GM19468 (cell line): ENCODE measurements around the gene EXOC6.

Experiments used
- ATAC-seq: cut with Tn5 transposase; IDR thresholded peaks from one replicate; pipeline ENCODE4 v1.9.1; 2021; ENCODE audit warnings: mild to moderate bottlenecking, moderate library complexity, moderate number of reproducible peaks; ENCODE audit not compliant: unreplicated experiment; ENCODE audit errors: extremely low read depth

Gene EXOC6

GRCh38 chr10:92832998-92833650 is 15.2 kb upstream of the EXOC6 start:
- no peak for ATAC-seq

- ATAC-seq, result no peak
Observed at GRCh38 chr10:92834331-92834730, 14.0 kb upstream of the EXOC6 start.

GRCh38 chr10:92834986-92835385 is 13.3 kb upstream of the EXOC6 start:
- ATAC-seq, result no peak

- no peak for ATAC-seq
Observed at GRCh38 chr10:92837456-92837855, 10.9 kb upstream of the EXOC6 start.

- ATAC-seq, result no peak
Observed at GRCh38 chr10:92839191-92840085, 8.9 kb upstream of the EXOC6 start.

GRCh38 chr10:92844746-92845145 is 3.6 kb upstream of the EXOC6 start:
- ATAC-seq, result no peak

GRCh38 chr10:92845921-92846320 is 2.4 kb upstream of the EXOC6 start:
- no peak for ATAC-seq

GRCh38 chr10:92846344-92846743 is 2.0 kb upstream of the EXOC6 start:
- no peak for ATAC-seq

- ATAC-seq, result no peak
Observed at GRCh38 chr10:92846854-92847201, 1.5 kb upstream of the EXOC6 start.

GRCh38 chr10:92847202-92847864 is 987 bp upstream of the EXOC6 start:
- no peak for ATAC-seq

GRCh38 chr10:92848037-92848440 is 281 bp upstream of the EXOC6 start:
- peak; percentile 8 for ATAC-seq

- no peak for ATAC-seq
Observed at GRCh38 chr10:92849234-92849525, 860 bp downstream of the EXOC6 start.

GRCh38 chr10:92849576-92850090 is 1.3 kb downstream of the EXOC6 start:
- no peak for ATAC-seq

GRCh38 chr10:92850185-92850584 is 1.9 kb downstream of the EXOC6 start:
- no peak for ATAC-seq

- no peak for ATAC-seq
Observed at GRCh38 chr10:92851003-92851402, 2.7 kb downstream of the EXOC6 start.

GRCh38 chr10:92855560-92855959 is 7.2 kb downstream of the EXOC6 start:
- no peak for ATAC-seq

GRCh38 chr10:92857904-92858514 is 9.7 kb downstream of the EXOC6 start:
- no peak for ATAC-seq

- ATAC-seq, result no peak
Observed at GRCh38 chr10:92867235-92867634, 18.9 kb downstream of the EXOC6 start.

- ATAC-seq, result no peak
Observed at GRCh38 chr10:92868036-92868435, 19.7 kb downstream of the EXOC6 start.

GRCh38 chr10:92868557-92868956 is 20.2 kb downstream of the EXOC6 start:
- no peak for ATAC-seq

GRCh38 chr10:92873029-92873428 is 24.7 kb downstream of the EXOC6 start:
- no peak for ATAC-seq
